Measurements from ENCODE around the gene FBXO44. TPM values are rescaled to one million over a fixed set of nuclear protein-coding genes. Genes with fewer than 3 reads are reported as not detected.

Gene FBXO44
- total RNA-seq, 4 donors from 2014 or later, result 5.0 to 20.4 (median 7.0) TPM

DNA sequence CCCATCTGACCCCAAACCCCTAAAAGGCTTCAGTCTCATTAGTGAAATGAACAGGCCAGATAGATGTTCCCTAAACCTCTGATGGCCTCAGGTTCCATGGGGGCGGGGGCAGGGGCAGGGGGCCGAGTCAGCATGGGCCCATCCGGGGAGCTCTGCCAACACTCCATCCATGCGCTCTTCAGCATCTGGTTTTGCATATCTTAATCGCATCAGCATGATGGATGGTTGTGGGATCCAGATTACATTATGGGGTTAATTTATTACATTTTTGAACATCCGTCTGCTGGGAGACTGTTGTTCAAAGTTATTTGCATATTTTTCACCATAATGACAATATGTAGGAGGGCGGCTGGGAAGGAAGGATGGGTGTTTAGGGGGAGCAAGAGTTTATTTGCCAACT lies 29.4 kb downstream of the FBXO44 start:
- Histone ChIP-seq H3K27me3 (peaks cover 0 to 57% (median 1%) of the 10 kb centered on the region in 4 donors), H3K4me1 (peaks cover 4 to 34% (median 13%) of the 10 kb centered on the region in 3 donors), H3K36me3 (no peaks in the 10 kb centered on the region), H3K27ac (no peak overlapping the region), H3K9me3 (no peaks in the 10 kb centered on the region), H3K4me3 (no peak overlapping the region)
- no peak for DNase-seq
- intact Hi-C loops (cut with DNase I), result no loop called here
- TF ChIP-seq, protein P1, sequence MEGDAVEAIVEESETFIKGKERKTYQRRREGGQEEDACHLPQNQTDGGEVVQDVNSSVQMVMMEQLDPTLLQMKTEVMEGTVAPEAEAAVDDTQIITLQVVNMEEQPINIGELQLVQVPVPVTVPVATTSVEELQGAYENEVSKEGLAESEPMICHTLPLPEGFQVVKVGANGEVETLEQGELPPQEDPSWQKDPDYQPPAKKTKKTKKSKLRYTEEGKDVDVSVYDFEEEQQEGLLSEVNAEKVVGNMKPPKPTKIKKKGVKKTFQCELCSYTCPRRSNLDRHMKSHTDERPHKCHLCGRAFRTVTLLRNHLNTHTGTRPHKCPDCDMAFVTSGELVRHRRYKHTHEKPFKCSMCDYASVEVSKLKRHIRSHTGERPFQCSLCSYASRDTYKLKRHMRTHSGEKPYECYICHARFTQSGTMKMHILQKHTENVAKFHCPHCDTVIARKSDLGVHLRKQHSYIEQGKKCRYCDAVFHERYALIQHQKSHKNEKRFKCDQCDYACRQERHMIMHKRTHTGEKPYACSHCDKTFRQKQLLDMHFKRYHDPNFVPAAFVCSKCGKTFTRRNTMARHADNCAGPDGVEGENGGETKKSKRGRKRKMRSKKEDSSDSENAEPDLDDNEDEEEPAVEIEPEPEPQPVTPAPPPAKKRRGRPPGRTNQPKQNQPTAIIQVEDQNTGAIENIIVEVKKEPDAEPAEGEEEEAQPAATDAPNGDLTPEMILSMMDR (IDR thresholded peaks at IDR 0.05), result no peak
- no peak for TF ChIP-seq POLR2A (IDR thresholded peaks at IDR 0.05)
- WGBS, 2 donors, result 49 to 53% methylated on average over 7 of the region's 7 CpGs

- no peaks in the 10 kb centered on the region for H3K36me3 ChIP-seq
- H3K4me3 ChIP-seq, result no peak overlapping the region
- DNase-seq, result no peak
- intact Hi-C loops (cut with DNase I), result no loop called here
- peaks cover 4 to 24% (median 7%) of the 10 kb centered on the region in 3 donors for H3K4me1 ChIP-seq
- H3K27ac ChIP-seq, result no peak overlapping the region
- peaks cover 0 to 69% (median 4%) of the 10 kb centered on the region in 4 donors for H3K27me3 ChIP-seq
- H3K9me3 ChIP-seq, result no peaks in the 10 kb centered on the region
- WGBS, 2 donors, result 88 to 90% methylated on average over 7 of the region's 7 CpGs
- TF ChIP-seq POLR2A (IDR thresholded peaks at IDR 0.05), result no peak
- TF ChIP-seq, protein P1 (IDR thresholded peaks at IDR 0.05), result no peak
These were observed 30.6 kb downstream of the FBXO44 start for GRCh38 chr1:11685210-11685752.

GRCh38 chr1:11688506-11688905 lies 33.8 kb downstream of the FBXO44 start:
- Histone ChIP-seq H3K27ac (no peak overlapping the region), H3K4me3 (no peak overlapping the region), H3K4me1 (peaks cover 22 to 34% (median 26%) of the 10 kb centered on the region in 3 donors), H3K36me3 (no peaks in the 10 kb centered on the region), H3K27me3 (peaks cover 18 to 87% (median 20%) of the 10 kb centered on the region in 4 donors), H3K9me3 (no peaks in the 10 kb centered on the region)
- no peak for DNase-seq
- WGBS, 2 donors, result 89 to 95% methylated on average over 4 of the region's 4 CpGs
- TF ChIP-seq, protein P1 (IDR thresholded peaks at IDR 0.05), result no peak
- TF ChIP-seq POLR2A (IDR thresholded peaks at IDR 0.05), result no peak
- intact Hi-C loops (cut with DNase I), result no loop called here

DNA sequence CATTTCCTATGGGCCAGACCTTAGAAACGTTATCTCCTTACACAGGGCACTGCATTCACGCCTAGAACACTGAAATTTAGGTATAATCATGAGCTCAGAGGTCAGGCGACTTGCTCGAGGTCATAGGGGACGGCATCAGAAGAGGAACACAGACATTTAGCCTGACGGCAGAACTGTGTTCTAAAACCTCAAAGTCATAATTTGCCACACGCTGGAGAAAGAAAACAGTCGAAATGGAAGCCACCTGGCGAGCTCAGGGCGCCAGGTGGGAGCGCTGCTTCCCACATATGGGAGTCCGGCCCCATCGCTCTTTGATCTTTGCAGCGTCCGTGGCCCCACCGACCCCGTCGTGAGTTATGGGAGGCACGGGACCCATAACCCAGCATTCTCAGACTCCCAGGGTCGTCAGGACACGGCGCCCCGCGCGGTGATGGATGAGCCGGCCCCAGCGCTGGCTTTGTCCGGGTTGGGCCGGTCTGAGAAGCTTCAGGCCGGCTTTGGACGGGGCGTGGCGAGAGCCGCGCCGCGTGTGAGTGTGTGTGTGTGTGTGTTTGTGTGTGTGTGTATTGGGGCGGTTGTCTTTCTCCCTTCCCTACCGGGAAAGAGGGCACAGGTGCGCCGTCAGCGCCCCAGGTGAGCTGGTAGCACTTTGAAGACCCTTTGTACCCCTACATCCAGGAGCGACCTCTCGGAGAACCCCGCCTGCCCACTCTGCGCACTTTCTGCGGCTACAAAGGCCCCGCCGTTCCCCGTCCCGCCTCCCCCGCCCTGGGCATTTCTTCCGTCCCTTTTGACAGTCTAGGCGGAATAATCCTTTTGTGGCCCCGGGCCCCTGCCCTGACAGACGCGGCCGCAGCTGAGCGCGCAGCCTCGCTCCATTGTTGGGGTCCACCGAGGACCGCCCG lies 36.0 kb downstream of the FBXO44 start:
- DNase-seq, result no peak
- Histone ChIP-seq H3K27me3 (peaks cover 18 to 90% (median 23%) of the 10 kb centered on the region in 4 donors), H3K36me3 (no peaks in the 10 kb centered on the region), H3K4me3 (peak overlapping the region; percentile 3 to 61 (median 28)), H3K9me3 (no peaks in the 10 kb centered on the region), H3K4me1 (peaks cover 22 to 36% (median 26%) of the 10 kb centered on the region in 3 donors), H3K27ac (no peak overlapping the region)
- intact Hi-C loops (cut with DNase I), result no loop called here
- TF ChIP-seq, protein P1 (IDR thresholded peaks at IDR 0.05), result no peak
- TF ChIP-seq POLR2A (IDR thresholded peaks at IDR 0.05), result no peak
- WGBS, 2 donors, result 11% methylated on average over 15 to 30 of the region's 64 CpGs
